GM12878 (cell line): ENCODE measurements around the gene LRRC10B. TPM values are rescaled to one million over a fixed set of nuclear protein-coding genes. Genes with fewer than 3 reads are reported as not detected.

ENCODE experiments used
- ATAC-seq: fragments of 200-7000 bp; cut with Tn5 transposase; 3 replicates; pipeline ENCODE4 v1.9.1; 2020; ENCODE audit warnings: mild to moderate bottlenecking, moderate library complexity
- BruUV-seq: library from RNA; stranded (reverse); fragments of 400-500 nt; replicated peaks from 2 replicates; lab custom pipeline; 2021; lab: Mats Ljungman, UMichigan
- CTCF ChIA-PET: fragments of 300-600 bp; sonication (Branson Sonifier 250); formaldehyde crosslinking; extraction: SDS; loops from one replicate; lab custom pipeline; 2021; ENCODE audit warnings: inconsistent platforms; lab: Yijun Ruan, JAX
- POLR2A ChIA-PET: fragments of 350-600 bp; formaldehyde crosslinking; extraction: SDS; loops from one replicate; lab custom pipeline; 2021; ENCODE audit warnings: inconsistent platforms; lab: Charles Lee
- RAD21 ChIA-PET: fragments of 300-600 bp; sonication (Branson Sonifier 250); formaldehyde crosslinking; loops from one replicate; lab custom pipeline; 2023; ENCODE audit warnings: antibody characterized with exemption; ENCODE audit not compliant: unreplicated experiment; lab: Charles Lee
- SMC1A ChIA-PET: fragments of 300-600 bp; sonication (Branson Sonifier 250); formaldehyde crosslinking; loops from one replicate; lab custom pipeline; 2023; ENCODE audit not compliant: unreplicated experiment, uncharacterized antibody; lab: Charles Lee
- DNase-seq: peaks from one replicate; pipeline ENCODE4 v3.0.0-alpha.2; 2011; ENCODE audit warnings: low read depth, low spot score
- FAIRE-seq: peaks from 3 replicates; lab custom pipeline; 2011; peaks lifted over from hg19 to GRCh38; lab: Jason Lieb, UNC
- H2AFZ ChIP-seq: 2 replicates; pipeline ENCODE4 v1.6.0; 2011; ENCODE audit warnings: low read depth, low read length, control low read depth; ENCODE audit not compliant: control insufficient read depth
- H3K27ac ChIP-seq: 2 replicates; pipeline ENCODE4 v1.5.1; 2011; ENCODE audit warnings: control low read depth; ENCODE audit not compliant: control insufficient read depth, insufficient read depth
- H3K27me3 ChIP-seq, 2 experiments: replicated peaks in 1 of 2; 2 replicates each; pipeline versions ENCODE4 v1.6.0 to v1.6.1; 2011; ENCODE audit warnings: low read length in 1 of 2; ENCODE audit not compliant: control insufficient read depth in 2 of 2, insufficient read depth in 2 of 2
- H3K36me3 ChIP-seq, 2 experiments: 2 replicates each; pipeline ENCODE4 v1.5.1; 2011; ENCODE audit warnings: low read length in 1 of 2; ENCODE audit not compliant: control insufficient read depth in 2 of 2, insufficient read depth in 2 of 2
- H3K4me1 ChIP-seq: 2 replicates; pipeline ENCODE4 v1.6.1; 2011; ENCODE audit warnings: mild to moderate bottlenecking, low read length, moderate library complexity, mixed read lengths; ENCODE audit not compliant: control insufficient read depth, insufficient read depth
- H3K4me2 ChIP-seq: 2 replicates; pipeline ENCODE4 v1.6.0; 2011; ENCODE audit warnings: control low read depth; ENCODE audit not compliant: control insufficient read depth, insufficient read depth
- H3K4me3 ChIP-seq: fragments of 200-600 bp; sonication (generic); 2 replicates; pipeline ENCODE4 v1.5.1; 2016
- H3K79me2 ChIP-seq: 2 replicates; pipeline ENCODE4 v1.6.0; 2011; ENCODE audit warnings: low read length; ENCODE audit not compliant: control insufficient read depth, insufficient read depth
- H3K9ac ChIP-seq: 2 replicates; pipeline ENCODE4 v1.8.0; 2011; ENCODE audit warnings: low read length, control low read depth, mixed read lengths; ENCODE audit not compliant: control insufficient read depth, insufficient read depth
- H3K9me3 ChIP-seq: replicated peaks from 3 replicates; pipeline ENCODE4 v1.5.1; 2011; ENCODE audit warnings: mild to moderate bottlenecking, low read length; ENCODE audit not compliant: control insufficient read depth, insufficient read depth
- H4K20me1 ChIP-seq: 2 replicates; pipeline ENCODE4 v1.6.0; 2011; ENCODE audit not compliant: control insufficient read depth, insufficient read depth
- BHLHE40 ChIP-seq, 2 experiments: fragments of 450-650 bp in 1 of 2; IDR thresholded peaks; 2 replicates each; pipeline ENCODE4 v1.6.1; 2011 to 2017; ENCODE audit warnings: low read depth in 2 of 2, borderline replicate concordance in 1 of 2, improper control_type of control experiment in 1 of 2, low read length in 1 of 2, mild to moderate bottlenecking in 1 of 2
- CEBPB ChIP-seq, 2 experiments: fragments of 150-350 bp in 1 of 2; IDR thresholded peaks; 2 replicates each; pipeline ENCODE4 v1.6.1; 2012 to 2014; ENCODE audit warnings: low read depth in 2 of 2, low read length in 2 of 2, borderline replicate concordance in 1 of 2, inconsistent platforms in 1 of 2
- CREM ChIP-seq: IDR thresholded peaks from 2 replicates; pipeline ENCODE4 v1.6.1; 2014; ENCODE audit warnings: antibody characterized with exemption, low read depth
- EGR1 ChIP-seq, 2 experiments: IDR thresholded peaks; 1 replicate in 1 of 2; 2 replicates in 1 of 2; pipeline ENCODE4 v1.6.1; 2011 to 2012; ENCODE audit warnings: low read depth in 2 of 2, low read length in 2 of 2, borderline replicate concordance in 1 of 2, mild to moderate bottlenecking in 1 of 2, moderate library complexity in 1 of 2
- HDGF ChIP-seq: fragments of 450-650 bp; IDR thresholded peaks from 2 replicates; pipeline ENCODE4 v1.6.1; 2016; ENCODE audit warnings: antibody characterized with exemption
- JUNB ChIP-seq: IDR thresholded peaks from 2 replicates; pipeline ENCODE4 v1.6.1; 2016; ENCODE audit warnings: antibody characterized with exemption, mild to moderate bottlenecking
- JUND ChIP-seq: IDR thresholded peaks from 2 replicates; pipeline ENCODE4 v1.6.1; 2012; ENCODE audit warnings: low read depth, mild to moderate bottlenecking, low read length, improper control_type of control experiment, moderate library complexity
- NRF1 ChIP-seq: conservative IDR thresholded peaks from 2 replicates; pipeline ENCODE4 v1.6.1; 2011; ENCODE audit warnings: mild to moderate bottlenecking, low read depth, low read length, improper control_type of control experiment
- POLR2AphosphoS5 ChIP-seq: IDR thresholded peaks from 2 replicates; pipeline ENCODE4 v1.6.1; 2011; ENCODE audit warnings: mild to moderate bottlenecking, low read length, inconsistent platforms
- SIN3A ChIP-seq: IDR thresholded peaks from 2 replicates; pipeline ENCODE4 v1.6.1; 2012; ENCODE audit warnings: low read depth, low read length, improper control_type of control experiment
- SMAD1 ChIP-seq: fragments of 450-650 bp; IDR thresholded peaks from 2 replicates; pipeline ENCODE4 v1.6.1; 2018; ENCODE audit warnings: mild to moderate bottlenecking, low read depth; ENCODE audit not compliant: partially characterized antibody
- TCF12 ChIP-seq: IDR thresholded peaks from 2 replicates; pipeline ENCODE4 v1.6.1; 2011; ENCODE audit warnings: low read depth, mild to moderate bottlenecking, low read length
- WRNIP1 ChIP-seq: IDR thresholded peaks from 2 replicates; pipeline ENCODE4 v1.6.1; 2011; ENCODE audit warnings: low read depth, low read length, improper control_type of control experiment, borderline replicate concordance
- YBX1 ChIP-seq: fragments of 450-650 bp; IDR thresholded peaks from 2 replicates; pipeline ENCODE4 v1.6.1; 2016; ENCODE audit warnings: antibody characterized with exemption
- ZNF384 ChIP-seq: IDR thresholded peaks from 2 replicates; pipeline ENCODE4 v1.6.1; 2012; ENCODE audit warnings: low read depth, mild to moderate bottlenecking, low read length, improper control_type of control experiment, borderline replicate concordance
- WGBS: methylation state at CpG from one replicate; pipeline ENCODE4 v1.1.6; 2016; ENCODE audit warnings: low lambda C conversion rate; ENCODE audit not compliant: insufficient replicate concordance, insufficient coverage; ENCODE audit errors: missing lambda C conversion rate; 5-methylcytosine and 5-hydroxymethylcytosine counted together
- in situ Hi-C: fragments of 300-500 bp; cut with MboI; formaldehyde crosslinking; loops from 9 replicates; pipeline ENCODE4 v1.14.3; 2018; ENCODE audit warnings: mixed read lengths
- intact Hi-C: fragments of 100-400 bp; cut with micrococcal nuclease; formaldehyde crosslinking; loops from one replicate; pipeline ENCODE4 v1.14.2; 2022; ENCODE audit not compliant: unreplicated experiment
- polyA plus RNA-seq, 11 experiments: library from polyadenylated mRNA; depleted of rRNA in 4 of 11; unstranded in 6 of 11; stranded (reverse) in 5 of 11; fragments of >200 nt; fragmentation: Nextera tagmentation in 4 of 11; fragmentation: Illumina TruSeq in 1 of 11; extraction: Ambion mirVana in 4 of 11; extraction: Trizol in 1 of 11; gene quantifications; 1 replicate in 1 of 11; 2 replicates in 10 of 11; pipeline versions ENCODE4 v1.2.1 to v1.2.3, GENCODE V29; 2011 to 2016; ENCODE audit warnings: inconsistent platforms in 2 of 11, missing spikeins in 2 of 11, low read depth in 1 of 11
- total RNA-seq, 4 experiments: library from RNA; depleted of rRNA in 3 of 4; stranded (reverse); fragments of >200 nt in 3 of 4; fragmentation: Illumina TruSeq in 1 of 4; extraction: Trizol in 1 of 4; gene quantifications; 2 replicates each; pipeline versions ENCODE4 v1.2.1 to v1.2.3, GENCODE V29; 2013 to 2021
- TF ChIP-seq, protein P1 (sequence below): IDR thresholded peaks from 2 replicates; pipeline ENCODE4 v1.6.1; 2011; ENCODE audit warnings: low read depth, low read length, improper control_type of control experiment, borderline replicate concordance

Gene LRRC10B
- total and polyA plus RNA-seq, 10 of the 15 experiments (the other 5 are each of a cell fraction or from before 2014, with no cell fraction given) = not detected

DNA sequence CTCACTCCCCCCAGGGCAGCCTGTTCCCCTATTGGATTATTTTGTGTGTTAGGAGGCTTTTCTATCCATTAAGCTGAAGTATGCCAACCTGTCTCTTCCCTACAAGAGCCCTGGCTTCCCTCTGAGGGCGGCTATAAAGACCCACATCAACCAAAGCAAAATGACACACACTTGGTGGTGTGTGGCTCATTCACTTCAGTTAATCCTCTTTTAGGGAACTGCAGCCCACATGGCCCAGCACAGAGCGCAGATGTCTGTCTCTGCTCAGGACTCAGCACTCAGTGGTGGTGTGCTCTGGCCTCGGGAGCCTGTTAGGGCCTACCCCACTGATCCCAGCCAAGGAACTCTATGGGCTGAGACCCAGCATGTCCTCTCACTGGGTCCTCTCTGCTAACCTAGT is 32.2 kb upstream of the LRRC10B start:
- H4K20me1 ChIP-seq = peaks cover 3% of the 10 kb centered on the region; the same call in 1 of the 2 replicates
- H3K4me1 ChIP-seq = no peaks in the 10 kb centered on the region
- no peak for FAIRE-seq
- in situ Hi-C loops = loop anchor here (5.0 kb wide), 1 partner anchor 161 kb away; no protein-coding TSS in a partner anchor
- DNase-seq = no peak
- POLR2A ChIA-PET = no interaction called here
- no peak for ATAC-seq
- H3K4me2 ChIP-seq = no peak overlapping the region
- RAD21 ChIA-PET = interaction anchor here (3.0 kb wide), 1 partner anchor 41 kb away, joined by 12 read pairs; no protein-coding TSS in a partner anchor
- intact Hi-C loops = loop anchor here (2.0 to 10.0 kb wide), 2 partner anchors 162 to 258 kb away; no protein-coding TSS in a partner anchor
- TF ChIP-seq CREM = no peak
- TF ChIP-seq, protein P1, sequence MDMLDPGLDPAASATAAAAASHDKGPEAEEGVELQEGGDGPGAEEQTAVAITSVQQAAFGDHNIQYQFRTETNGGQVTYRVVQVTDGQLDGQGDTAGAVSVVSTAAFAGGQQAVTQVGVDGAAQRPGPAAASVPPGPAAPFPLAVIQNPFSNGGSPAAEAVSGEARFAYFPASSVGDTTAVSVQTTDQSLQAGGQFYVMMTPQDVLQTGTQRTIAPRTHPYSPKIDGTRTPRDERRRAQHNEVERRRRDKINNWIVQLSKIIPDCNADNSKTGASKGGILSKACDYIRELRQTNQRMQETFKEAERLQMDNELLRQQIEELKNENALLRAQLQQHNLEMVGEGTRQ = no peak
- no peak for TF ChIP-seq NRF1
- TF ChIP-seq WRNIP1 = no peak
- H3K4me3 ChIP-seq = no peak overlapping the region
- no peaks in the 10 kb centered on the region for H3K36me3 ChIP-seq
- no peaks in the 10 kb centered on the region for H3K79me2 ChIP-seq
- BruUV-seq = no TSS peak
- WGBS = 58% methylated on average over 3 of the region's 3 CpGs
- no peaks in the 10 kb centered on the region for H3K27me3 ChIP-seq
- H3K9ac ChIP-seq = no peak overlapping the region
- CTCF ChIA-PET = interaction anchor here (0.9 to 6.6 kb wide), 10 partner anchors 18 to 163 kb away, joined by 3 to 67 read pairs (median 4); no protein-coding TSS in a partner anchor
- no peaks in the 10 kb centered on the region for H3K9me3 ChIP-seq
- no peak overlapping the region for H3K27ac ChIP-seq
- H2AFZ ChIP-seq = no peak overlapping the region
- SMC1A ChIA-PET = interaction anchor here (2.5 kb wide), 1 partner anchor 41 kb away, joined by 10 read pairs; no protein-coding TSS in a partner anchor

DNA sequence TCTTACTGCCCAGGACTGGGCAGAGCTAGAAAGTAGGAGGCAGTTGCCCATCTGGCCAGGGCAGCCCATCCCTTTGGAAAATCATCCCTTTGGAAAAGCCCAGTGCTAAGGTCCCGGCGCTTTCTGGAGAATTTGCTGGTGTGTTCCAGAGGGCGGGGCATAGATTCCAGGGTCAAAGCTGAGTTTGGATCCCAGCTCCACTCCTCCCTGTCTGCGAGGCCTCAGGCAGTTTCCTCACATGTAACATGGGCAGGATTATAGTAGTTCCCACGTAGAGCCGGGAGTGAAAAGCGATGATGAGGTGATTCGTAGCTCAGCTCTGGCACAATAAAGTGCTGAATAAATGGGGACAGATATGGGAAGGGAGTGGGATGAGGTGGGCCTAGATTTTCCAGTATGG is 31.4 kb upstream of the LRRC10B start:
- no peak for ATAC-seq
- in situ Hi-C loops = loop anchor here (5.0 kb wide), 1 partner anchor 160 kb away; no protein-coding TSS in a partner anchor
- no peak for TF ChIP-seq EGR1 (IDR thresholded peaks at IDR 0.05; ENCODE audit: borderline replicate concordance in 1 of 2, low read depth in 2 of 2, low read length in 2 of 2)
- TF ChIP-seq YBX1 = no peak
- TF ChIP-seq ZNF384 = no peak
- TF ChIP-seq SMAD1 = no peak
- TF ChIP-seq HDGF = no peak
- no peak for TF ChIP-seq BHLHE40 (IDR thresholded peaks at IDR 0.05; ENCODE audit: borderline replicate concordance in 1 of 2, low read depth in 2 of 2, low read length in 1 of 2)
- TF ChIP-seq SIN3A = no peak
- no peak for TF ChIP-seq JUNB
- TF ChIP-seq CEBPB (IDR thresholded peaks at IDR 0.05; ENCODE audit: borderline replicate concordance in 1 of 2, low read depth in 2 of 2, low read length in 2 of 2) = no peak
- TF ChIP-seq JUND = no peak
- no peak for TF ChIP-seq POLR2AphosphoS5
- no peak for TF ChIP-seq TCF12

More for the DNA sequence above, 31.4 kb upstream of the LRRC10B start:
- ChIA-PET RAD21 (interaction anchor here (2.3 to 3.0 kb wide), 2 partner anchors 40 to 162 kb away, joined by 6 to 12 read pairs; no protein-coding TSS in a partner anchor), SMC1A (interaction anchor here (1.8 kb wide), 1 partner anchor 37 kb away, joined by 4 read pairs; no protein-coding TSS in a partner anchor), CTCF (interaction anchor here (0.9 to 6.6 kb wide), 13 partner anchors 18 to 631 kb away, joined by 3 to 67 read pairs (median 3); no protein-coding TSS in a partner anchor), POLR2A (no interaction called here)
- H3K27me3 ChIP-seq = no peaks in the 10 kb centered on the region
- intact Hi-C loops = loop anchor here (1.0 to 10.0 kb wide), 3 partner anchors 40 to 258 kb away; no protein-coding TSS in a partner anchor
- H3K4me2 ChIP-seq = no peak overlapping the region
- H2AFZ ChIP-seq = no peak overlapping the region
- no peaks in the 10 kb centered on the region for H3K9me3 ChIP-seq
- peaks cover 3% of the 10 kb centered on the region; the same call in 1 of the 2 replicates for H4K20me1 ChIP-seq
- no peaks in the 10 kb centered on the region for H3K36me3 ChIP-seq
- H3K79me2 ChIP-seq = no peaks in the 10 kb centered on the region
- DNase-seq (no peak), FAIRE-seq (no peak)
- no peak overlapping the region for H3K4me3 ChIP-seq
- H3K9ac ChIP-seq = no peak overlapping the region
- no TSS peak for BruUV-seq
- no peaks in the 10 kb centered on the region for H3K4me1 ChIP-seq
- no peak overlapping the region for H3K27ac ChIP-seq
- WGBS = 64% methylated on average over 8 of the region's 8 CpGs
